Stimulated activated CD4-positive, alpha-beta T cell treated with anti-CD3 and anti-CD28 coated beads, TNF-alpha, amount 100 ng/mL, for 4 hours (primary cell): ENCODE results near the gene NCKAP5L.
A peak's percentile ranks its signal among the peaks of the same experiment; 100 is the strongest.
"Not testable (repeated sequence)": the region's sequence is repeated elsewhere in the genome, so short reads cannot be mapped to it uniquely, and the experiment has no call there.

Experiments used
- DNase-seq, 3 experiments: peaks; one replicate each; pipeline ENCODE4 v3.0.0-alpha.2; 2020; ENCODE audit warnings: low read depth in 3 of 3

Gene NCKAP5L, protein sequence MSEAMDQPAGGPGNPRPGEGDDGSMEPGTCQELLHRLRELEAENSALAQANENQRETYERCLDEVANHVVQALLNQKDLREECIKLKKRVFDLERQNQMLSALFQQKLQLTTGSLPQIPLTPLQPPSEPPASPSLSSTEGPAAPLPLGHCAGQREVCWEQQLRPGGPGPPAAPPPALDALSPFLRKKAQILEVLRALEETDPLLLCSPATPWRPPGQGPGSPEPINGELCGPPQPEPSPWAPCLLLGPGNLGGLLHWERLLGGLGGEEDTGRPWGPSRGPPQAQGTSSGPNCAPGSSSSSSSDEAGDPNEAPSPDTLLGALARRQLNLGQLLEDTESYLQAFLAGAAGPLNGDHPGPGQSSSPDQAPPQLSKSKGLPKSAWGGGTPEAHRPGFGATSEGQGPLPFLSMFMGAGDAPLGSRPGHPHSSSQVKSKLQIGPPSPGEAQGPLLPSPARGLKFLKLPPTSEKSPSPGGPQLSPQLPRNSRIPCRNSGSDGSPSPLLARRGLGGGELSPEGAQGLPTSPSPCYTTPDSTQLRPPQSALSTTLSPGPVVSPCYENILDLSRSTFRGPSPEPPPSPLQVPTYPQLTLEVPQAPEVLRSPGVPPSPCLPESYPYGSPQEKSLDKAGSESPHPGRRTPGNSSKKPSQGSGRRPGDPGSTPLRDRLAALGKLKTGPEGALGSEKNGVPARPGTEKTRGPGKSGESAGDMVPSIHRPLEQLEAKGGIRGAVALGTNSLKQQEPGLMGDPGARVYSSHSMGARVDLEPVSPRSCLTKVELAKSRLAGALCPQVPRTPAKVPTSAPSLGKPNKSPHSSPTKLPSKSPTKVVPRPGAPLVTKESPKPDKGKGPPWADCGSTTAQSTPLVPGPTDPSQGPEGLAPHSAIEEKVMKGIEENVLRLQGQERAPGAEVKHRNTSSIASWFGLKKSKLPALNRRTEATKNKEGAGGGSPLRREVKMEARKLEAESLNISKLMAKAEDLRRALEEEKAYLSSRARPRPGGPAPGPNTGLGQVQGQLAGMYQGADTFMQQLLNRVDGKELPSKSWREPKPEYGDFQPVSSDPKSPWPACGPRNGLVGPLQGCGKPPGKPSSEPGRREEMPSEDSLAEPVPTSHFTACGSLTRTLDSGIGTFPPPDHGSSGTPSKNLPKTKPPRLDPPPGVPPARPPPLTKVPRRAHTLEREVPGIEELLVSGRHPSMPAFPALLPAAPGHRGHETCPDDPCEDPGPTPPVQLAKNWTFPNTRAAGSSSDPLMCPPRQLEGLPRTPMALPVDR (N-terminal part only)

DNA sequence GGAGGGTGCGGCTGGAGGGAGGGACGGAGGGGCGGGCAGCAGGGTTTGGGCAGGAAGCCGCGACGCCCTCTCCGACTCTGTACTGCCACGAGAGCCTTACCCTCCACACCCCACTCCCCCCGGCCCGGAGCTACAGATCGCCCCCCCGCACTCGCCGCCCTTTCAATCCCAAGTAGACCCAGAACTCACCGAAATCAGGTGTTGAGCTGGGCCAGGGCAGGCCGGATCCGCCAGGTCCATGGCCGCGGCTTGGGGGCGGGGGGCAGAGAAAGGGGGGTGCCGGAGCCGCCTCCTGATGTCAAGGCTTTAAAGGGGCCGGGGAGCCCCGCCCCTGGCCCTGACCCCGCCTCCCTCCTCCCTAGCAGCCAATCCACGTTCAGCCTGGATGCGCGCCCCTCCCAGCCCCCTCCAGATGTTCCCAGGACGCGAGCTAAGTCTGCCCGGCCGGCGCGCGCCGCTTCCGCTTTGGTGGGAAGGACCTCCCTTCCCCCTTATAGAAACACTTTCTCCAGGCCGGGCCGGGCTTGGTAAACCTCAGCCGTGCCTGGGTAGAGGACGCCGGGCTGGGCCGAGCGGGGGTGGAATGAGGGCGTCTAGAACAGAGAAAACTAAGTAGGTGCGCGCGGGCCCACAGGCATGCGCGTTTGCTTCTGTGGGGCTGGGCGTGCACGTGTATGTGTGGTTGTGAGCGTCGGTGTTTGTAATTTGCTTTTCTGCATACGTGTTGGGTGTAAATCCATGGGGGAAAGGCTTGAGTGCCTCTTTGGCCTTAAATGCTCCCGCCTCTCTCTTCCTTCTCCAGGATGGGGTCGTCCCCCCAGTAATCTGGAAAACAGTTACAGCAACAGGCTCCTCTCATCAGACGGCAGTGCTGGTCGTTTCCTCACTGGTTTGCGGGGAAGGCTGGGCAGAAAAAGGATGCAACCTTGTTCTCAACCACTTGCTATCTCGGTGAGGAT, at the start of gene NCKAP5L:
TSS of gene NCKAP5L (minus strand) at position 281 of the 959 bp plus-strand sequence. CDS start 24,369 bp downstream, outside the sequence.
- DNase-seq: peak; percentile 85 to 88 (median 88)

DNA sequence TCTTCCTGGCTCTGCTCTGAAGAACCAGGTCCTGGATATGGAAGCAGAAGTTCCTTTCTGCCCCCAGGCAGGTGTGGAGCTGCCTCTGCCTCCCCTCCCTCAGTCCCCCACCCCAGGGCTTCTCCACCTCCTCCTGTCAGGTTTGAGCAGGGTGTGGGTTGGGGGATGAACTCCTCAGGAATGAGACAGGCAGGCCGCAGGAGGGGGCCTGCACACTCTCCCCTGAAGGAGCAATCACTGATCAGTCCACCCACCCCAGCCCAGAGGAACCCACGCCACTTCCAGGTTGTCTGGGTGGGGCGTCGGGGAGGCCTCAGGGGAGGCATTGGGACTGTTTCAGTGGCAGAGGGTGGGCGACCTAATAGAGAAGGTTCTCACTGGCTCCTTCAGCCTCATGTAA, 48.9 kb upstream of the NCKAP5L start:
- DNase-seq: no peak

DNA sequence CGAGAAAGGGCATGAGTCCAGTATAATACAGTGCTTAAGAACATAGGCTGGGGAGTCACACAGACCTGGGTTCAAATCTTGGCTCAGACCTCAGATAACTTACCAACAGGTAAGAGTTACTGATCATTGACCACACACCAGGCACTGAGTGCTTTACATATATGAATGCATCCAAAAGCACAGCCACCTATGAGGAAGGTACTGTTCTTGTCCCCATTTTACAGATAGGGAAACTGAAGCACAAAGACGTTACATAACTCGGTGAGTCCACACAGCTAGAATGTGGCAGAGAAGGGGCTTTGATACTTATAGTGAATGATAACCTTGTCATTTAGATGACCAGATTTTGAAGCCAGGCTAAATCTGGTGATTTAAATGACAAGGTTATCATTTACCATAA, 47.9 kb upstream of the NCKAP5L start:
- DNase-seq: no peak

GRCh38 chr12:49875115-49875720, 47.0 kb upstream of the NCKAP5L start:
- no peak for DNase-seq

DNA sequence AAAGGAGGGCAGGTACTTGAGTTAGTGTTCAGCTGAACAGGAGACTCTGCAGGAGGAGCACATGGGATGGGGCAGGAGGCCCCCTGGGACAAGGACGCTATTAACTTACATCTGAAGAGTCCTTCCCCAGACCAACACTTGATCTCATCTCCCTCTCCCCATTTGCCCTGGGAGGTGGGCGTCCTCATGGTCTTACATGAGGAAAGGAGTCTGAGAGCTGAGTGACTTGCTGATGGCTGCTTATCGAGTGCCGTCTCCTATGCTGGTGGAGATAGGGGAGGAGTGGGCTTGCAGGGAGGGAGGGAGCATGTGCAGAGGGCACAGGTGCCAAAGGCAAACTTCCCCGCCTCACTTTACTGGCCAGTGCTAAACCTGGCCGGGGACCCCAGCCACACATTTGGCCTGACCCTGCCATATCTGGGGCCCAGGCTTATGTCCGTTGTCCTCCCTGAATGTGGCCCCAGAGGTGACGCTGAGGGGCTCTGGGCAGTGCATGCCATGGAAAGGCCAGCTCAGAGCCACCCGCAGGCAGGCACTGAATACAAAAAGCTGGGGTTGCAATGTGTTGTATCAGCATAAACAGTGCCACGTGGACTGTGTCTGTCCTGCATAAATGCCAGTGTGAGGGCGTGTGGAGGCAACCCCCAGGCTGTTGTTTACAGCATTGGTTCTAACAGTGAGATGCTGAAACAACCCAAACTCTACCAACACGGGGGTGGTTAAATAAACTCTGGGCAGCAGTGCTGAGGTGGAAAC, 46.1 kb upstream of the NCKAP5L start:
- no peak for DNase-seq

DNA sequence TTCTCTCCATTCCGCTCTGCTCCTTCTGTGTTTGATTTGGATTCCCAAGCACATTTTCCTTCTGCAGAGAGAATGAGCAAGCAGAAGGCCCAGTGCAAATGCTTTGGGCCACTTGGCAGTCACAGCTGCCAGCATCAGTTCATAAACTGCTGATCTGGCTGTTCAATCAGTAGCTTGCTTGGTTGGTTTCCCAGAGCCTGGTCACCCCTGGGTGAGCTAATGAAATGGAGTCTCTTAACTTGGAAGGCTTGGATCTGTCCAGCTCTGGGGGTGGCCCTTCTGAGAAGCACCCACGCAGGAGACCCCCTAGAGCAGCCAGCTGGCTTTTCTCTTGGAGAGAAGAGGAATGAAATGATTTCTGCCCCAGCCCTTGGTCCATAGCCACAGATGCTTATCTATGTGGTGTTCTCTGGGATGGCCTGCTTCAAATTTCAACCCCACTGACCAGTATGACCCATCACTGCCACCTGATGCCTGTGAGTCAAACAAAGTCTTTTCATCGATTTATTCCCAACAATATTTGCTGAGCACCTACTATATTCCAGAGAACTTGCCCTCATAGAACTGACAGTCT, 45.2 kb upstream of the NCKAP5L start:
- no peak for DNase-seq

DNA sequence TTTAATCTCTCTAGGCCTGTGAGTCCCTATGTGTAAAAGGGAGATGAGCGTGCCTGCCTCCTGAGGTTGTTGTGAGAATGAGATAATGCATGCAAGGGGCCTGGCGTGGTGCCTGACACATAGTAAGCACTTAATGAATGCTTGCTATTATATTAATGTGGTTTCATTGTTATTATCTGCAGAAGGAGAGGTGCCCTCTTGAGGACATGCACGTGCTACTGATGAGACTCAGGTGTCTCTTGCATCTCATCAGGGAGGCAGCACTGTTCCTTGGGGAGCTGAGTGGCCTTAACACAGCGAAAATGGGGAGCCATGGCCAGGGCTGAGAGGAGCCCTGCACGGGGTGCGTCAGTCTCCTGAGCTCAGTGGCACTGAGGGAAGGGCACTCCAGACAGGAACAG, 44.6 kb upstream of the NCKAP5L start:
- DNase-seq: no peak

DNA sequence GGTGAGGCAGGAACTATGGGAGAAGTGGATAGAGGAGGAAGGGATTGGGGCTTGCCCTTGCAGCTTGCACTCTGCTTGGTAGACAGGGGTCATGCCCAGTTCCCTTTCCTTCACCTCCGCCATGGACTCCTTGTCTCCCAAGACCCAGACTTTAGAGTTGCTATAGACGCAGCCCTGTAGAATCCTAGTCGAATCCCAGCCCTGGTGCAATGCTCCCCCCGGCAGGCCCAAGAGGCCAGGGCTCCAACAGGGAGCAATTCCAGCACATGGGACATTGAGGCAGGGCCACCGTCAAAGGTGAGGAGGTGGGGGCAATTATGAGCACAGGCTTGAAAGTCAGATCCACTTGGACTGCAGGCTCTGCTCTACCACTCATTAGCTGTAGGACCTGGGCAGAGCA, 44.2 kb upstream of the NCKAP5L start:
- DNase-seq: no peak

DNA sequence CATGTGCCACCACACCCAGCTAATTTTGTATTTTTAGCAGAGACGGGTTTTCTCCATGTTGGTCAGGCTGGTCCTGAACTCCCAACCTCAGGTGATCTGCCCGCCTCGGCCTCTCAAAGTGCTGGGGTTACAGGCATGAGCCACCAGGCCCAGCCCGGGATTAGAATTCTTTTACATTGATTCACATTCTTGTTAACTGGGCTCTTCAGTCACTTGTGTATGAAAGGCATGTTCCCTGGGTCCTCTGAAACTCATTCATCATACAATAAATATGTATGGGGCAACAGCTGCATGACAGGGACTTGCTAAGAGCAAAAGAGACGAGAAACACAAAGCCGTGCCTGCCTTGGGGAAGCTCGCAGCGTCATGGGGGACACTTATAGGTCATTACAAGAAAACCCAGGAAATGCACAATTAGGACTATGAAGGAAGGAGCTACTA, 43.6 kb upstream of the NCKAP5L start:
- DNase-seq: not testable (repeated sequence)

- DNase-seq: no peak
Measured at GRCh38 chr12:49871263-49871561, 43.0 kb upstream of the NCKAP5L start.

DNA sequence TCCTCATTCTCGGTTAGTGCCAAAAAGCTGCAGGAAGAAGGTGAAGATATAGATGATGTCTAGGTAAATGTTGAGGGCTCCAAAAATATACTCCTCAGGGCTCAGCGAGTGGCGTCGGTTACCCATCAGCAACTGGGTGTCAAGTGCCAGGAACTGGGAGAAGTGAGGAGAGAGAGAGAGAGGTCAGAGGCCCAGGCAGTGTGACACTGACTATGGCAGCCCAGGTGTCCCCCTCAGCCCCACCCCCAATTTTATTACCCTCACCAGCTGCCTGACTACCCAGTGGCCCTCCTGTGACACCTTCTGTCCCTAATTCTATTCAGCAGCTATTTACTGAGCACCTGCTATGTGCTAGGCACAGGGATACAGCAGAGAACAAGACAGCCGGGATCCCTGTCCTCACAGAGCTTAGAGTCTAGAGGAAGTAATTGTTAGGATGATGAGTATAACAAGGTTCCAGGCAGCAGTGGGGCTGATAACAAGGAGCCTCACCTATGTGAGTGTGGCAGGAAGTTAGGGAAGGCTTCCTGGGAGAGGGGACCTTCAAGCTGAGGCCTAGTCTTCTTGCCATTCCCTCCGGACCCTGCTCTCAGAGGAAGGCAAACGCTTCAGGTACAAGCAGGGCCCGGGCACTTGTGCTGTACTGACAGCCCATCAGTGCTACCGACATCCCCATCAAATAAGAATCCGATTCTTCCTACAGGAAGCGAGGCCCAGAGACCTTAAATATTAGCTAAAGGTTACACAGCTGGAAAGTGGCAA, 42.5 kb upstream of the NCKAP5L start:
- DNase-seq: no peak

GRCh38 chr12:49869816-49870500, 41.7 kb upstream of the NCKAP5L start:
- no peak for DNase-seq

DNA sequence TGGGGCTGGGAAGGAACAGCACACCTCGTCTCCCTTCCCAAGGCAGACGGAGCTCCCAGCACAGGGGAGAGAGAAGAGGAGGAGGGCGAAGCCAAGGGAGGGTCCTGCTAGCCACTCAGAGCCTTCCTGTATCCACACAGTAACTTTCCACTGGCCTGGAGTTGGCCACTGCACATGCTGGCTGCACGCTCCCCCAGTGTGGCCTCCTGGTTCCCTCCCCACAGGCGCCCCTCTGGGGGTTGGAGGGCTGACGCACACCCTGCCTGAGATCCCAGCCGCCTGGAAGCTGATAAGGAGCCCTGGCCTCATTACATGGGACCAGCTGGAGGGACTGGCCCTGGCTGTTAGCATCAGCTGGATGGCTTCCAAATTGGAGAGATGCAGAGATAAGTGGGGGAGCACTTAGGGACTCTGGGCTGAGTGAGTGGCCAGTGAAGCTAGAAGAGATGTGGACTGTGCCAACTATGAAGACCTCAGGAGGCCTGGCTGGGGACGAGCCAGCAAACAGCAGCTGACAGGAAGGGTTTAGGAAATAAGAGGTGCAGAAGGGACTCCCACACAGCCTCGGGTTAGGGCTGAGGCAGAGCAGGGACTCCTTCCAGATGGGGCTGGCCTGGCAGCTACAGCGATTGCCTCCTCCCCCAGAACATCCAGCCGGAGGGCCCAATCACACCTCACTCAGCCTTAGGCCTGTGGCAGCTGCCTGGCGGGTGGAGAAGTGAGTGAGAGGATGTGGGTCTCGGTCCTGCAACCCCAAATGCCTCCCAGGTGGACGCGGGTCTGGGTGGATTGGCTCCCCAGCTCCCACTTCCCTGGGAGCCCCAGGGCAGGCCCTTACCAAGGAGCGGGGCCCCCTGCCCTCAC, 41.0 kb upstream of the NCKAP5L start:
- DNase-seq: no peak

GRCh38 chr12:49868449-49868848, 40.2 kb upstream of the NCKAP5L start:
- DNase-seq: no peak

DNA sequence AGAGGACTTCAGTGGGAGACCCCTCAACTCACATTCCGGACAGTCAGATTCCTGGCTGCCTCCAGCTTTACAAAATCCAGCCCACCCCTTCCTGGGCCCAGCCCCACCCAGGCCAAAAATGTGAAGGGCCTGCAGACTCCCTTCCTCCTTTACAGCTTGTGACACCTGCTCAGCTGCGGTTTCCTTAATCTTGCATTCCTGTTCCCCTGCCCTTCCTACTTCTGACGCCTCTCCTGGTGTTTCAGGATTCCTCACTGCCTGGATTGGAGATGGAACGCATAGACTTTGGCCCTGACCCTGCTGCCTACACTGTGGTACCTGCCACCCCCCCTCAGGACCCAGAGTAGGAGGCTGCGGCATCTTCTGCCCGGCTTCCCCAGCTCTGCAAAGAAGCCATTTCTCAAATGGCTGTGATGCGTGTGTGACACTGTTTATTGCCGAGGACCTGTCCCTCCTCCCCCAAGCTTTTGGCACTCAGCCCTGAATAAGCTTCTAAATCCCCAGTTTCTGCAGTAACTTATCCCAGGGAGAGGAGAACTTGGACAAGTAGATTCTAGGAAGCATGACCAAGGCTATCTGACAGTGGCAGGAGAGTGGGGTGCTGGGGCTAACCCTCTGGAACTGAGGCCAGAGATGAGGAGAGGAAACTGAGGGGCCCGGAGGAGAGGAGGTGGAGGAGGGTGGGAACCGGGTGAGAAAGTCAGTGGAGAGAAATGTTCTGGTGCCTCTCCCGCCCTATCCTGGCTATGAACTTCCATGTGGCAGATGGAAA, 39.5 kb upstream of the NCKAP5L start:
- DNase-seq: no peak

DNA sequence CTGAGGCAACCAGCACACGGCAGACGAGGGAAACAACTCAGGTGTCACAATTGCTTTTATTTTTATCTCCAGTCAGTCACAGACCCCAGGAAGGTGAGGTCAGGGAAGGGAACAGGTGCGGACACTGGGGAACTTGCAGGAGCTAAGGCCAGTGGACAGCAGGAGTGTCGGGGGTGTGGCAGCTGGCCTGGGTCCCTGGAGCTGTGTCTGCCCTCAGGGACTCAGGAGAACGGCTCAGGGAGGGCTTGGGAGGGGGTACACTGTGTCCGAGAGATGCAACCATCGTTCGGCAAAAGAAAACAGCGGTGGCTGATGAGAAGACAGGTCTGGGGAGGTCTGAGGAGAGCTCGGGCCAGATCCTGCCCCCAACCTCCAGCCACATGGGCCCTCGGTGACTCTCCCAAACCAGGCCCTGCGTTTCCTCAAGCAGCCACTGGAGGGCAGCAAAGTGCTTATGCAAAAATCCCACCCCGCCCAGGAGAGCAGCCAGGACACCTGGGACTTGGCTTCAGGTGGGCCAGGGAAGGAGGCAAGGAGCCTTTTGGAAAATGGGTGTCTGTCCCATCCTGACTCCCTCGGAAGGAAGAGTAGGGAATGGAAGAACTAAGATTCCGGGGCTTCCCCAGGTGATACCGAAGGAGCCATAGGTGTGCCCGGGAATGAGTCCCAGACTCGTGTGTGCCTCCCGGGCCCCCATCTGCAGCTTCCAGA, 38.8 kb upstream of the NCKAP5L start:
- peak; percentile 55 to 56 (median 56) for DNase-seq
